ENCODE measurements around the gene RGS10. TPM values are rescaled to one million over a fixed set of nuclear protein-coding genes. Genes with fewer than 3 reads are reported as not detected.
"Not testable (repeated sequence)": the region's sequence is repeated elsewhere in the genome, so short reads cannot be mapped to it uniquely, and the experiment has no call there.

The RGS10 gene
- total RNA-seq, 4 donors from 2014 or later: 31.4 to 41.6 (median 36.1) TPM

- Histone ChIP-seq H3K9me3 (no peaks in the 10 kb centered on the region), H3K36me3 (peaks cover 40 to 76% (median 58%) of the 10 kb centered on the region in 4 donors), H3K4me1 (no peaks in the 10 kb centered on the region), H3K4me3 (no peak overlapping the region), H3K27me3 (no peaks in the 10 kb centered on the region), H3K27ac (replicated peaks in 1 of 4) (no peak overlapping the region)
- no peak for DNase-seq (ENCODE audit: extremely low spot score)
- 43% methylated on average over 5 of the region's 5 CpGs for whole genome bisulfite sequencing
- intact Hi-C loops (cut with DNase I): no loop called here
- no peak for TF ChIP-seq EP300 (IDR thresholded peaks at IDR 0.05)
- TF ChIP-seq CTCF (IDR thresholded peaks at IDR 0.05): no peak
- no peak for TF ChIP-seq POLR2AphosphoS5 (IDR thresholded peaks at IDR 0.05)
- TF ChIP-seq POLR2A (IDR thresholded peaks at IDR 0.05; ENCODE audit: low read depth): no peak
Measured at GRCh38 chr10:119575506-119575905, 33.0 kb upstream of the RGS10 start.

- TF ChIP-seq EP300 (IDR thresholded peaks at IDR 0.05) (no peak), POLR2A (IDR thresholded peaks at IDR 0.05; ENCODE audit: low read depth) (no peak), CTCF (IDR thresholded peaks at IDR 0.05) (no peak), POLR2AphosphoS5 (IDR thresholded peaks at IDR 0.05) (no peak)
- H3K36me3 ChIP-seq: peaks cover 8 to 13% (median 11%) of the 10 kb centered on the region in 4 donors
- H3K27me3 ChIP-seq: no peaks in the 10 kb centered on the region
- H3K4me1 ChIP-seq: peaks cover 0 to 15% (median 12%) of the 10 kb centered on the region in 4 donors
- H3K27ac ChIP-seq (replicated peaks in 1 of 4): no peak overlapping the region
- 91% methylated on average over 8 of the region's 8 CpGs for WGBS
- intact Hi-C loops (cut with DNase I): no loop called here
- H3K4me3 ChIP-seq: no peak overlapping the region
- no peaks in the 10 kb centered on the region for H3K9me3 ChIP-seq
- DNase-seq (ENCODE audit: extremely low spot score): no peak
Measured at GRCh38 chr10:119567978-119568377, 25.5 kb upstream of the RGS10 start.

GRCh38 chr10:119562097-119562496, 19.6 kb upstream of the RGS10 start:
- TF ChIP-seq POLR2AphosphoS5 (IDR thresholded peaks at IDR 0.05) (no peak), CTCF (IDR thresholded peaks at IDR 0.05) (no peak), POLR2A (IDR thresholded peaks at IDR 0.05; ENCODE audit: low read depth) (no peak), EP300 (IDR thresholded peaks at IDR 0.05) (no peak)

GRCh38 chr10:119559511-119559910, 17.0 kb upstream of the RGS10 start:
- H3K27ac ChIP-seq (replicated peaks in 1 of 4); H3K27me3 ChIP-seq; H3K4me3 ChIP-seq; intact Hi-C loops (cut with DNase I); H3K36me3 ChIP-seq; H3K9me3 ChIP-seq; H3K4me1 ChIP-seq; DNase-seq (ENCODE audit: extremely low spot score): not testable (repeated sequence)
- WGBS: 95% methylated on average over 21 of the region's 33 CpGs

More at GRCh38 chr10:119562097-119562496, 19.6 kb upstream of the RGS10 start:
- H3K36me3 ChIP-seq: no peaks in the 10 kb centered on the region
- no peaks in the 10 kb centered on the region for H3K27me3 ChIP-seq
- H3K9me3 ChIP-seq: no peaks in the 10 kb centered on the region
- H3K27ac ChIP-seq (replicated peaks in 1 of 4): no peak overlapping the region
- no peaks in the 10 kb centered on the region for H3K4me1 ChIP-seq
- intact Hi-C loops (cut with DNase I): no loop called here
- 90% methylated on average over 3 of the region's 4 CpGs for WGBS
- DNase-seq (ENCODE audit: extremely low spot score): no peak
- no peak overlapping the region for H3K4me3 ChIP-seq

- intact Hi-C loops (cut with DNase I); DNase-seq (ENCODE audit: extremely low spot score); H3K4me1 ChIP-seq; H3K36me3 ChIP-seq; H3K27me3 ChIP-seq; H3K27ac ChIP-seq (replicated peaks in 1 of 4); H3K4me3 ChIP-seq; H3K9me3 ChIP-seq: not testable (repeated sequence)
- 92% methylated on average over 2 of the region's 2 CpGs for WGBS
Measured at GRCh38 chr10:119556081-119556480, 13.6 kb upstream of the RGS10 start.

- Histone ChIP-seq H3K36me3 (no peaks in the 10 kb centered on the region), H3K27me3 (no peaks in the 10 kb centered on the region), H3K4me3 (no peak overlapping the region), H3K9me3 (no peaks in the 10 kb centered on the region), H3K4me1 (no peaks in the 10 kb centered on the region), H3K27ac (replicated peaks in 1 of 4) (no peak overlapping the region)
- no peak for TF ChIP-seq POLR2AphosphoS5 (IDR thresholded peaks at IDR 0.05)
- TF ChIP-seq CTCF (IDR thresholded peaks at IDR 0.05): no peak
- no peak for TF ChIP-seq EP300 (IDR thresholded peaks at IDR 0.05)
- TF ChIP-seq POLR2A (IDR thresholded peaks at IDR 0.05; ENCODE audit: low read depth): no peak
- 94% methylated on average over 6 of the region's 6 CpGs for WGBS
- DNase-seq (ENCODE audit: extremely low spot score): no peak
- intact Hi-C loops (cut with DNase I): no loop called here
Measured at GRCh38 chr10:119555178-119555784, 12.8 kb upstream of the RGS10 start.

Measured in esophagus muscularis mucosa (tissue), 4 donors.